A673 (cell line): Measurements from ENCODE around the gene CDC25C. TPM values are rescaled to one million over a fixed set of nuclear protein-coding genes. Genes with fewer than 3 reads are reported as not detected.

Experiments
- BruUV-seq: library from RNA; stranded (reverse); fragments of 400-500 nt; replicated peaks from 2 replicates; lab custom pipeline; 2021; lab: Mats Ljungman, UMichigan
- CTCF ChIA-PET: fragments of 300-600 bp; sonication (Branson Sonifier 250); formaldehyde crosslinking; loops from one replicate; lab custom pipeline; 2022; ENCODE audit warnings: antibody characterized with exemption; lab: Charles Lee
- POLR2A ChIA-PET: fragments of 300-600 bp; sonication (Branson Sonifier 250); formaldehyde crosslinking; loops from one replicate; lab custom pipeline; 2022; ENCODE audit warnings: antibody characterized with exemption; ENCODE audit not compliant: low non-redundant PET; lab: Charles Lee
- DNase-seq: peaks from one replicate; pipeline ENCODE4 v3.0.0-alpha.2; 2015; ENCODE audit warnings: low spot score
- H3K27ac ChIP-seq: fragments of 200-600 bp; sonication (generic); 2 replicates; pipeline ENCODE4 v1.5.1; 2016; ENCODE audit warnings: mixed run types, low read depth, mild to moderate bottlenecking, mixed read lengths, antibody characterized with exemption, low read length; ENCODE audit not compliant: poor library complexity, severe bottlenecking
- H3K27me3 ChIP-seq: fragments of 200-600 bp; sonication (generic); replicated peaks from 2 replicates; pipeline ENCODE4 v1.6.1; 2017; ENCODE audit warnings: mixed run types, low read depth, mild to moderate bottlenecking, mixed read lengths, antibody characterized with exemption, low read length; ENCODE audit not compliant: insufficient read depth, poor library complexity
- H3K36me3 ChIP-seq: fragments of 200-600 bp; sonication (generic); 2 replicates; pipeline ENCODE4 v1.6.1; 2016; ENCODE audit warnings: mixed run types, mild to moderate bottlenecking, mixed read lengths, antibody characterized with exemption, low read length; ENCODE audit not compliant: insufficient read depth, poor library complexity, severe bottlenecking
- H3K4me1 ChIP-seq: fragments of 200-600 bp; sonication (generic); 2 replicates; pipeline ENCODE4 v1.6.1; 2017; ENCODE audit warnings: mixed run types, mild to moderate bottlenecking, mixed read lengths, antibody characterized with exemption, low read length; ENCODE audit not compliant: insufficient read depth, poor library complexity, severe bottlenecking
- H3K4me3 ChIP-seq: fragments of 200-600 bp; sonication (generic); 2 replicates; pipeline ENCODE4 v1.5.1; 2016; ENCODE audit warnings: low read depth, mixed run types, mild to moderate bottlenecking, mixed read lengths, low read length; ENCODE audit not compliant: poor library complexity, severe bottlenecking
- H3K9me3 ChIP-seq: fragments of 200-600 bp; sonication (generic); 2 replicates; pipeline ENCODE4 v1.6.1; 2016; ENCODE audit warnings: mixed run types, low read depth, mild to moderate bottlenecking, mixed read lengths, antibody characterized with exemption, low read length; ENCODE audit not compliant: poor library complexity, severe bottlenecking
- EZH2 ChIP-seq: fragments of 200-600 bp; sonication (generic); IDR thresholded peaks from 2 replicates; pipeline ENCODE4 v1.6.1; 2017; ENCODE audit warnings: borderline replicate concordance, low read depth, mild to moderate bottlenecking, mixed read lengths, antibody characterized with exemption, low read length; ENCODE audit not compliant: poor library complexity, severe bottlenecking
- intact Hi-C: fragments of 100-400 bp; cut with micrococcal nuclease; formaldehyde crosslinking; loops from one replicate; pipeline ENCODE4 v1.10.0; 2022; ENCODE audit not compliant: unreplicated experiment
- total RNA-seq: library from RNA; stranded (reverse); gene quantifications from 2 replicates; pipeline ENCODE4 v1.2.3, GENCODE V29; 2021
- TF ChIP-seq, protein P1 (sequence below): fragments of 300-800, 200-600 bp; sonication (generic); conservative IDR thresholded peaks from 2 replicates; pipeline ENCODE4 v1.5.1; 2017; ENCODE audit warnings: low read depth, mild to moderate bottlenecking, antibody characterized with exemption, low read length, moderate library complexity, mixed read lengths

CDC25C gene
- total RNA-seq, 1 experiment from 2014 or later: 22.3 TPM

DNA sequence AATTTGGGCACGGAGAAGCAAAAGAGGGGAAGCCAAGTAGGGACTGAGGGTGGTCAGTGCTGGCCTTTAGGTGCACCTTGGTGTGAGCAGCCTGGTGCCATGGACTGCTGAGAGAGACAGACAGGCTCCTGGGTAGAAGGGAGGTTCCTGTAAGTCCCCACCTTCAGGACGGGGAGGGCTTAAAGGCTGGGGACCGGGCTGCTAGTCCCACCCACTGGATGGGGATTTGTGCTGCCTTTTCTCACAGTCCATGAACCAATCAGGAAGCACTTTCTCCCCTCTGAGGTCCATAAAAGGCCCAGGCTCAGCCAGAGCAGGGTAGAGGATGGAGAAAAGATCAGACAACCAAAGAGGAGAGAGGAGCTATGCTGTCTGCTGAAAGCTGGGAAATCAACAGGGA is 15.2 kb downstream of the CDC25C start:
- no peak for TF ChIP-seq EZH2
- TF ChIP-seq, protein P1, sequence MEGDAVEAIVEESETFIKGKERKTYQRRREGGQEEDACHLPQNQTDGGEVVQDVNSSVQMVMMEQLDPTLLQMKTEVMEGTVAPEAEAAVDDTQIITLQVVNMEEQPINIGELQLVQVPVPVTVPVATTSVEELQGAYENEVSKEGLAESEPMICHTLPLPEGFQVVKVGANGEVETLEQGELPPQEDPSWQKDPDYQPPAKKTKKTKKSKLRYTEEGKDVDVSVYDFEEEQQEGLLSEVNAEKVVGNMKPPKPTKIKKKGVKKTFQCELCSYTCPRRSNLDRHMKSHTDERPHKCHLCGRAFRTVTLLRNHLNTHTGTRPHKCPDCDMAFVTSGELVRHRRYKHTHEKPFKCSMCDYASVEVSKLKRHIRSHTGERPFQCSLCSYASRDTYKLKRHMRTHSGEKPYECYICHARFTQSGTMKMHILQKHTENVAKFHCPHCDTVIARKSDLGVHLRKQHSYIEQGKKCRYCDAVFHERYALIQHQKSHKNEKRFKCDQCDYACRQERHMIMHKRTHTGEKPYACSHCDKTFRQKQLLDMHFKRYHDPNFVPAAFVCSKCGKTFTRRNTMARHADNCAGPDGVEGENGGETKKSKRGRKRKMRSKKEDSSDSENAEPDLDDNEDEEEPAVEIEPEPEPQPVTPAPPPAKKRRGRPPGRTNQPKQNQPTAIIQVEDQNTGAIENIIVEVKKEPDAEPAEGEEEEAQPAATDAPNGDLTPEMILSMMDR: no peak
- no peaks in the 10 kb centered on the region for H3K27me3 ChIP-seq
- POLR2A ChIA-PET: no interaction called here
- no peak overlapping the region for H3K27ac ChIP-seq
- peaks cover 3% of the 10 kb centered on the region for H3K36me3 ChIP-seq
- no TSS peak for BruUV-seq
- CTCF ChIA-PET: no interaction called here
- no peaks in the 10 kb centered on the region for H3K4me1 ChIP-seq
- no peak overlapping the region for H3K4me3 ChIP-seq
- DNase-seq: no peak
- intact Hi-C loops: no loop called here
- no peaks in the 10 kb centered on the region for H3K9me3 ChIP-seq

DNA sequence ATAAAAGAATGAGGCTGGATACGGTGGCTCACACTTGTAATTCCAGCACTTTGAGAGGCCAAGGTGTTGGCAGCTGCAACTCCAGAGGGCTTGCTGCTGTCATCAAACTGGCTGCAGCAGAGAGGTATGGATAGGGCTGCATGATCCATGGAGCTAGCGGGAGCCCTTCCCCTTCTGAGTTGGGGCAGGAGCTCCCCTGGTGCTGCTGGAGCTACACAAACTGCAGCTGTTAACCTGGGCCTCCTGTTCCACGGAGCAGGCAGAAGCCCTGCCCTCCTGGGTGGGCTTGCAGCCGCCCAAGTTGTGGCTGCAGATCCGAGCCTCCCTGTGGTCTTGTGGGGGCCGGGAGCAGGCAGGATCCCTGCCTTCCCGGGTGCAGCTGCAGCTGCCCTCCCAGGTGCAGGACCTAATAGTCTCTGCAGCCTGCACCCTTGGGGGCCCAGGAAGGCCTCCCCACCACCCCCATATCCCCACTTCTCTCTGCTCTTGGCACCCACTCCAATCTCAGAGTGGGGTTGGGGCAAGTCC is 15.8 kb downstream of the CDC25C start:
- CTCF ChIA-PET: no interaction called here
- no TSS peak for BruUV-seq
- DNase-seq: no peak
- peaks cover 3% of the 10 kb centered on the region for H3K36me3 ChIP-seq
- no peak overlapping the region for H3K4me3 ChIP-seq
- no peaks in the 10 kb centered on the region for H3K27me3 ChIP-seq
- TF ChIP-seq, protein P1: no peak
- no peak for TF ChIP-seq EZH2
- no peaks in the 10 kb centered on the region for H3K4me1 ChIP-seq
- intact Hi-C loops: no loop called here
- POLR2A ChIA-PET: no interaction called here
- H3K9me3 ChIP-seq: no peaks in the 10 kb centered on the region
- no peak overlapping the region for H3K27ac ChIP-seq

DNA sequence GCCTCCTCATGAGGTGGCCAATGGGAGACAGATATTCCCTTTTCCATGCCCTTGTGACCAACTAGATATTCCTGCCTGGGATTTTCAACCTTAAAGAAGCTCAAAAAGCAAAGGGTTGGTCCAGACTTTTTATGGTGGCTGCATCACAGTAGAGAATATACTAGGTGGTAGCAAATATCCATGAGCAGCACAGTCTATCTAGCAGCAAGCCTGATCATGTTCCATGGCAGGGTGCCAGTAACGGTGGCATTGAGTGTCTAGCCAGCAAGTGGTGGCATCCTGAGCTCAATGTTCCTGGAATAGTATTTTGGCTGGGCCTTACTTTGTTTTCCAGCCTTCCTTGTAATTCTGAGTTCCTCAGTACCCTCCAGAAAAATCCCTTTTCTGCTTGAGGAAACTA is 25.8 kb downstream of the CDC25C start:
- Histone ChIP-seq H3K27me3 (no peaks in the 10 kb centered on the region), H3K27ac (no peak overlapping the region), H3K36me3 (no peaks in the 10 kb centered on the region), H3K4me3 (no peak overlapping the region), H3K9me3 (no peaks in the 10 kb centered on the region), H3K4me1 (no peaks in the 10 kb centered on the region)
- BruUV-seq: no TSS peak
- peak; percentile 30 for DNase-seq
- POLR2A ChIA-PET: interaction anchor here (0.6 kb wide), 1 partner anchor 21 kb away, joined by 3 read pairs; no protein-coding TSS in a partner anchor
- TF ChIP-seq, protein P1: no peak
- no peak for TF ChIP-seq EZH2
- CTCF ChIA-PET: no interaction called here
- intact Hi-C loops: no loop called here
